Right lobe of liver (tissue), 6 donors: ENCODE results near the gene RPS6KA2. TPM values are rescaled to one million over a fixed set of nuclear protein-coding genes. Genes with fewer than 3 reads are reported as not detected.

Experiments
- ATAC-seq, 4 donors: fragments of 200-7000 bp; cut with Tn5 transposase; one replicate each; pipeline ENCODE4 v1.9.1; 2020; ENCODE audit warnings: mild to moderate bottlenecking in 4 of 4, moderate library complexity in 4 of 4
- DNase-seq, 3 donors: peaks; one replicate each; pipeline ENCODE4 v3.0.0-alpha.2; 2020
- H3K27ac ChIP-seq, 3 donors: fragments of 200-600 bp; one replicate each; pipeline ENCODE4 v1.8.0; 2022
- H3K27me3 ChIP-seq, 2 donors: fragments of 200-600 bp; one replicate each; pipeline ENCODE4 v1.8.0; 2022
- H3K36me3 ChIP-seq, 4 donors: fragments of 200-600 bp; sonication (generic) in 1 of 4; one replicate each; pipeline versions ENCODE4 v1.5.1 to v1.8.0; 2017 to 2022; ENCODE audit warnings: control low read depth in 1 of 4
- H3K4me1 ChIP-seq, 4 donors: fragments of 200-600 bp; sonication (generic) in 1 of 4; one replicate each; pipeline versions ENCODE4 v1.5.1 to v1.8.0; 2017 to 2022; ENCODE audit warnings: control low read depth in 1 of 4
- H3K4me3 ChIP-seq, 3 donors: fragments of 200-600 bp; one replicate each; pipeline ENCODE4 v1.8.0; 2022
- H3K9me3 ChIP-seq, 4 donors: fragments of 200-600 bp; sonication (generic) in 1 of 4; one replicate each; pipeline versions ENCODE4 v1.5.1 to v1.8.0; 2017 to 2022; ENCODE audit warnings: control low read depth in 1 of 4
- CTCF ChIP-seq, 4 donors: fragments of 200-600 bp in 3 of 4; fragments of 450-650 bp in 1 of 4; IDR thresholded peaks; one replicate each; pipeline versions ENCODE4 v1.5.1 to v1.8.0; 2016 to 2022; ENCODE audit warnings: antibody characterized with exemption in 4 of 4, mild to moderate bottlenecking in 2 of 4
- POLR2A ChIP-seq: fragments of 450-650 bp; IDR thresholded peaks from one replicate; pipeline ENCODE4 v1.6.1; 2017; ENCODE audit warnings: antibody characterized with exemption, mild to moderate bottlenecking
- WGBS: methylation state at CpG from one replicate; pipeline ENCODE4 v1.1.6; 2018; ENCODE audit warnings: low coverage, low lambda C conversion rate; ENCODE audit not compliant: insufficient coverage; ENCODE audit errors: missing lambda C conversion rate; 5-methylcytosine and 5-hydroxymethylcytosine counted together
- intact Hi-C, 2 donors: fragments of 100-400 bp; cut with DNase I; formaldehyde crosslinking; loops; one replicate each; pipeline versions ENCODE4 v1.11.2 to v1.14.1; 2022
- total RNA-seq, 6 experiments: library from RNA; depleted of rRNA in 2 of 6; stranded (reverse); fragments of >200 nt in 2 of 6; fragmentation: NEBNext Ultra II Directional in 3 of 6; extraction: Animal tissue kit (Norgen Biotek cat#: 25700) in 3 of 6; gene quantifications; one replicate each; pipeline versions ENCODE4 v1.1.0 to v1.2.4, GENCODE V29; 2016 to 2023
- donor health status: DM: no; HTN: yes; CAD: no.
- donor health status: DM: no; HTN: no; CAD: no.
- donor health status: DM: no; HTN: no; CAD: no.
- donor health status: DM: no; HTN: yes; CAD: no.
- donor health status: DM: no; HTN: yes; CAD: no.

RPS6KA2 gene
- total RNA-seq, 6 experiments from 2014 or later, result 6.4 to 18.1 (median 11.1) TPM

- no peak for TF ChIP-seq POLR2A
- no peak for TF ChIP-seq CTCF (IDR thresholded peaks at IDR 0.05)
- H3K27ac ChIP-seq, result no peak overlapping the region
- no peaks in the 10 kb centered on the region for H3K9me3 ChIP-seq
- intact Hi-C loops, result no loop called here
- no peak for DNase-seq
- 66% methylated on average over 10 of the region's 17 CpGs for WGBS
- no peak overlapping the region for H3K4me3 ChIP-seq
- no peaks in the 10 kb centered on the region for H3K36me3 ChIP-seq
- H3K4me1 ChIP-seq, result peaks cover 0 to 6% (median 0%) of the 10 kb centered on the region in 4 donors
- ATAC-seq, result peak; percentile 19 to 65 (median 55)
- H3K27me3 ChIP-seq, result no peaks in the 10 kb centered on the region
Observed at GRCh38 chr6:166538297-166539010, 88.6 kb downstream of the RPS6KA2 start.

GRCh38 chr6:166534658-166535406 lies 92.2 kb downstream of the RPS6KA2 start:
- no peaks in the 10 kb centered on the region for H3K27me3 ChIP-seq
- H3K9me3 ChIP-seq, result no peaks in the 10 kb centered on the region
- WGBS, result 92% methylated on average over 13 of the region's 17 CpGs
- ATAC-seq (no peak), DNase-seq (no peak)
- H3K27ac ChIP-seq, result no peak overlapping the region
- no peaks in the 10 kb centered on the region for H3K36me3 ChIP-seq
- intact Hi-C loops, result no loop called here
- peaks cover 0 to 6% (median 0%) of the 10 kb centered on the region in 4 donors for H3K4me1 ChIP-seq
- no peak for TF ChIP-seq POLR2A
- TF ChIP-seq CTCF (IDR thresholded peaks at IDR 0.05), result no peak
- no peak overlapping the region for H3K4me3 ChIP-seq

- WGBS, result 74% methylated on average over 6 of the region's 15 CpGs
- ATAC-seq (peak in 1 of 4 donors; percentile 22), DNase-seq (no peak)
- no peak for TF ChIP-seq CTCF (IDR thresholded peaks at IDR 0.05)
- TF ChIP-seq POLR2A, result no peak
- Histone ChIP-seq H3K27ac (no peak overlapping the region), H3K4me1 (peaks cover 0 to 4% (median 0%) of the 10 kb centered on the region in 4 donors), H3K27me3 (no peaks in the 10 kb centered on the region), H3K4me3 (no peak overlapping the region), H3K36me3 (no peaks in the 10 kb centered on the region), H3K9me3 (no peaks in the 10 kb centered on the region)
- intact Hi-C loops, result no loop called here
Observed at GRCh38 chr6:166533205-166533824, 93.7 kb downstream of the RPS6KA2 start.

GRCh38 chr6:166532302-166532701 lies 94.7 kb downstream of the RPS6KA2 start:
- WGBS, result 78% methylated on average over 6 of the region's 12 CpGs

More at GRCh38 chr6:166532302-166532701, 94.7 kb downstream of the RPS6KA2 start:
- Histone ChIP-seq H3K27me3 (no peaks in the 10 kb centered on the region), H3K36me3 (no peaks in the 10 kb centered on the region), H3K9me3 (no peaks in the 10 kb centered on the region), H3K27ac (no peak overlapping the region), H3K4me3 (no peak overlapping the region), H3K4me1 (no peaks in the 10 kb centered on the region)
- no peak for ATAC-seq
- DNase-seq, result no peak
- TF ChIP-seq POLR2A, result no peak
- no peak for TF ChIP-seq CTCF (IDR thresholded peaks at IDR 0.05)
- intact Hi-C loops, result no loop called here
